CMK (cell line): ENCODE measurements around the gene PKNOX2.

Experiments
- DNase-seq: peaks from one replicate; pipeline ENCODE4 v3.0.0-alpha.2; 2010; ENCODE audit warnings: low read depth

The PKNOX2 gene

DNA sequence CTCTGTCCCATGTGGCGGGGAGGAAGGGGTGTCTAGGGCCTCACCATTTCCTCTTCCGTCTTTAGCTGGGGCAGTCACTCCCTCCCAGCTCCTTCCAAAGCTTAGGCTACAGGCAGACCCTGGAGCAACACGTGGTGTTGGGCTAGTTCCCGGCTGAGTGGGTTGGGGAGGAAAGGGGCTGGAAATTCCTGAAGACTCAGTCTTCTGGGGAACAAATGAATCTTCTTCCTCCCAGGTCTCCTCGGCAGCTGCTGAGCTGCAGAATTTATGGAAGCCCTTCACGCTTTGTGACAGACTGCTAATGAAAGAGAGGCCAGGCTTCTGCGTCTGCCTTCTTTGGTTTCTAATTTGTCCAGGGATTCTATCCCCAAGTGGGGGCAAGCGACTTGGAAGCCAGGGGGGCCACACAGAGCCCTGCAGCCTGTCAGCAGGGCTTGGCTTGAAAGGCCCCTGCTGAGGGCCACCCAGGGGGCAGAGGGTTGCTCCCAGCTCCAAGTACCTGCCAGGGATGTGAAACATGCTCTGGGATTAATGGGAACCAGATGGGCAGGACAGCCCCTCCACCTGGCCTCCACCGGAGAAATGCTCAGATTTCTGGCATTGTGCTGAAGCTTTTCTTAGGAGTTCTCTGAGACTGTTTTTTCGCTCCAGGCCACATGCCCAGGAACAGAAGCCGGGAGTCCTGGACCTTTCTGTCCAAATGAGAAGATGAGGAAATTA lies 123.1 kb downstream of the PKNOX2 start:
- DNase-seq = no peak

DNA sequence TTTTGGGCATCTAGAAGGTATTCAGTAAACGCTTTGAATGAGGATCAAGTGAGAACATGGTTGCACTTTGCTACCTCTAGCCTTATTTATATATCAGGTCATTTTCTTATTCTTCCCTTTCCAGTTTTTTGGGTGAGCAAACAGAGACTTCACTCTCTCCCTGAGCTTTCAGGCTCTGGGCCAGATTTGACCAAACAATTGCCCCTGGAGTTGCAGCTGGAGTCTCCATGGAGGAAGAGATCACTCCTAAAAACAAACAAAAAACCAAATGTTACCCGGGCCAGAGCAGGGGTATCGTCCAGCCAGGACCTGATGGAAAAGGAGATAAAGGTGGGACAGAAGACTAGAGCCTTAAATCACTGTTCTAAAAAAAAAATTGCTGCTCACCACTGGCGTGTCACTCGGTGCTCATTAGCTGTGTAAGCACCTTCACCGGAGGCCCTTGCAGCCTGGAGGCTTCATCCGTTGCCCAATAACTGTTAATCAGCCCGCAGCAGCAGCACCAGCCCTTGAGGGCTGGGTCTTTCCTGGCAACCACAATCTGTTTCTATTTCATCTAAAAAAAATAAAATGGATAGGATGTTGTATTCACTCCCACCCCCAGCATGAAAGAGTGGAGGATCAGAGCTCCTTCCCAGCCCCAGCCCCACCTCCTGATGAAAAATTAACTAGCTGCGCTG lies 125.0 kb downstream of the PKNOX2 start:
- no peak for DNase-seq

GRCh38 chr11:125290263-125290662 lies 125.7 kb downstream of the PKNOX2 start:
- DNase-seq = no peak

DNA sequence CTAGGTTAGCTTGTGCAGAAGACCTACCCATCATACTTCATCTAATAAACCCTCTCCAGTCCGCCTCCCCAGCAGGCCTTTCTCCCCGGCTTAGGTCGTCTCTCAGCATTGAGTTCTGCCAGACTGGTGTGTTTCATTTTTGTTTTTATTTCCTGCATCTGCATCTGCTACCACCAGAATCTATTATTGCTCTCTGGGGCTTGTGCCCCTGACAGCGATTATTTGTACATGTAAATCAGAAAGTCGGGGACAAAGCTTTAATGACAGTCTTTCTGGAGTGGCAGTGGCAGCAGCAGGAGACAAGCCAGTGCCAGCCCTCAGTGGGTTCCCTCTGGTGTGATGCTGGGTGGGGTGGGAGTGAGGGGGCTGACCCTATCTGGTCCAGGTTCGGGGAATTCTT lies 127.5 kb downstream of the PKNOX2 start:
- DNase-seq = no peak

- DNase-seq = no peak
These were observed 129.0 kb downstream of the PKNOX2 start for GRCh38 chr11:125293596-125293995.

GRCh38 chr11:125295931-125296330 lies 131.4 kb downstream of the PKNOX2 start:
- DNase-seq = no peak

- DNase-seq = no peak
These were observed 132.9 kb downstream of the PKNOX2 start for GRCh38 chr11:125297346-125297915.

DNA sequence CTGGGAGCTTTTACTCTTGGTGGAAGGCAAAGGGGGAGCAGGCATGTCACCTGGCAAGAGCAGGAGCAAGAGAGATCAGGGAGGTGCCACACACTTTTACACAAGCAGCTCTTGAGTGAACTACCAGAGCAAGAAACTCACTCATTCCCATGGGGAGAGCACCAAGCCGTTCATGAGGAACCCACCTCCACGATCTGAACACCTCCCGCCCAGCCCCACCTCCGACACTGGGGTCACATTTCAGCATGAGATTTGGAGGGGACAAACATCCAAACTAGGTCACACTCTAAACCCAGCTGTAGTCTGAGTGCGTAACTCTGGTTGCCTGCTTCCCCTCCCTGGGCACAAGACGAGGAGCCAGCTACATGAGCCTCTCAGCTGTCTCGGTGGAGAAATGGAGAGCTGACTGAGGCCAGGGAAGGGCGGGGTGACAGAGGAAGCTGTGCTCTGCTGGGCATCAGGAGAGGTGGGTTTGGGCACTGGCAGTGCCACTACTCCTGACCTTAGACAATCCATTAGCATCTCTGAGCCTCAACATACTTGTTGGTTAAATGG lies 134.6 kb downstream of the PKNOX2 start:
- DNase-seq = no peak

DNA sequence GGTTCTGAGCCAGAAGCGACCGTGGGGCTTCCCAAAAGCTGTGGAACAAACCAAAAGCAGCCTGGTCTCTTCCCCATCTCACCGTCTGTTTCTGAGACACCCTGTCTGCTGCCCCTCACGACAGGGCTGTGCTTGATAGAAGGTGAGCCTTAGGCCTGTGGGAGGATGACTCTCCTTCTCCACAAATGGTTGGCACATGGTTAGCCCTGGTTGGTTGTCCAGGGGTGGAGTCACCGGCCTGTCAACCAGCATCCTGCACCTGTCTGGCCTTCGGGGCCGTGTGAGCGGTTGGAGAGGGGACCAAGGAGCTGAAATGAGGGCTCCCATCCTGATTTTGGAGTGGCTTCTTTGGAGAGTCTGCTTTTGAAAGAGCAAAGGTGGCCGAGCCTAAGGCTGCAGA lies 135.3 kb downstream of the PKNOX2 start:
- no peak for DNase-seq

DNA sequence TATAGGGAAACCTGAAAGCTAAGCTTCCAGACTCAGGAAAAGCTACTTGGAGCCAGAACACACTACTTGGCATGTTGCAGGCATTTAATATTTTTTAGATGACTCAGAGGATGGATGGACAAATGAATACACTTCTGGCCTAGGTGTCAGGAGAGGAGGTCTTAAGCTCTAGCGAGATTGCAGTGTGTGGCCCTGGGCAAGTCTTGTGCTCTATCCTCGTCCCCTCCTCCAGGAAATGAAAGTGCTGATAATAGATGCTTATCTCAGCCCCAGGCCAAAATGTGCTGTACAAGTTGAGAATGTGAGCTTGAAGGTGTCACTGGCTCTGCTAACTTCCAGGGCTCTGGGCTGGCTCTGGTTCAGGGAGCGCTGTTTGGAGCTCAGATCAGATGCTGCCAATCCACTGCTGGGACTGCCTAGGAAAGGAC lies 136.3 kb downstream of the PKNOX2 start:
- DNase-seq = no peak

DNA sequence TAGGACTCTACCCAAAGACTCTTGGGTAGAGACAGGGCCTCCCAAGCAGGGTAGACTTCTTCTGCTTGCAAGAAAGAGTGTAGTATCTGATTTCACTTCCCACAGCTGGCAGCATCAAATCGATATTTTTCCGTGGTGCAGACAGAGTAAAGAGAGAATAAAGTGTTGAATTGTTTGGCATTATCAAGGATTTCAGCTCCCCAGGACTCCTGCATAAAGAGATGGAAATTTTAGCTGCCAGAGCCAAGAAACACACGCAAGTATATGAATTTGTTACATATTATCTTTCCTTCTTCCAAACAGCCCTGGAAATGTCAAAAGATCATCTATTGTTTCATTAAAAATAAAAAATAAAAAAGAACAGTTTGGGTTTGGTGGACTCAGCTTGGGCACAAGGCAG lies 136.8 kb downstream of the PKNOX2 start:
- no peak for DNase-seq

GRCh38 chr11:125303186-125303585 lies 138.6 kb downstream of the PKNOX2 start:
- no peak for DNase-seq

GRCh38 chr11:125303694-125304093 lies 139.1 kb downstream of the PKNOX2 start:
- no peak for DNase-seq

GRCh38 chr11:125304136-125304535 lies 139.6 kb downstream of the PKNOX2 start:
- no peak for DNase-seq

- DNase-seq = no peak
These were observed 140.3 kb downstream of the PKNOX2 start for GRCh38 chr11:125304876-125305275.

DNA sequence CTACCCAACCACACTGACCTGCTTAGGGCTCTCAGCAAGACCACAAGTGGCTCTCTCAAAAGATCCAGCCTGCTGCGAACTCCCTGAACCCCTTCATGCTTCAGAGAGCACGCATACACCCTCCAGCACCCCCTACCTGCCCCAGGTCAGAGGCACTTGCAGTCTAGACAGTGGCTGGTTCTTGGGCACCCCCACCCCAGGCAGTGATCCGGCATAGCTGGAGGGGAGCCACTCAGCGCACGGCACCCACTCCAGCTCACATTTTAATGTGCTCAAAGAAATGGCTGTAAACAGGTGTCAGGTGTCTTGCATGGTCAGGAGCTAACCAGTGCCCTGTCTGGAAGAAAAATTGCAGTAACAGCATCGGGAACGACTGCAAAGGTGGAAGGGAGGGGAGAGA lies 140.8 kb downstream of the PKNOX2 start:
- DNase-seq = no peak

GRCh38 chr11:125306476-125306875 lies 141.9 kb downstream of the PKNOX2 start:
- no peak for DNase-seq

DNA sequence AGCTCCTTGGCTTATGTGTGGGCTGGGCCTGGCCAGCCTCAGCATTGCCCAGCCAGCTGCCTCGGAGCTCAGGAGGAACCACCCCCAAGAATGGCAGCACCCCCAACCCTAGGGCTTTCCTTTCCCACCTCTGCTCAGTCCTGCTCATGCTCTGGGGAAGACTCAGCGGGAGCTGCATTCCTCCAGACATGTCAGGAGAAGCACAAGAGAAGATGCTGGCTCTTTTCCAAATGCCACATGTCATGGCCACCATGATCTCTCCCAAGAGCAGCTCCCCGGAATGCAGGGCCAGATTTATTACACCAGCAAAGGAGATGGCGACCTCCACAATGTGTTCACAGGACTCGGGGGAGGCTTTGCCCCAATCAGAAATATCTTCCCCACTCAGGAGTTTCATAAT lies 143.7 kb downstream of the PKNOX2 start:
- DNase-seq = no peak

DNA sequence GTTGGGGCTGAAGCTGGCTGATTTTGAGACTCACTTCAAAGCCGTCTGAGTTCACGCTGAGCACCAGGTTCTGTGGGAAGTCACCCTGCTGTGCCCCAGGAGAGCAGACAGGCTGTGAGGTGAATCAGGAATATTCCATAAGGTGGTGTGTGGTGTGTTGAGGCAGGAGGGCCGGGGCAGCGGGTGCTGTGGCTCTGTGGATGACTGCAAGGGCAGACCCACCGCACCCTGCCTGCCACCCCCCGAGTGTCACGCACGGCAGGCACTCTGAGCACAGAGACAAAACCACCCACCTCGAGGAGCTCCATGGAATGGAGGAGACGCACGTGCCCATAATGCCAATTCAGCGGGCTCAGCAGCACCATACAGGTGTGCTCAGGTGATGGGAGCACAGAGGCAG lies 147.8 kb downstream of the PKNOX2 start:
- DNase-seq = no peak

GRCh38 chr11:125312812-125313211 lies 148.3 kb downstream of the PKNOX2 start:
- no peak for DNase-seq

DNA sequence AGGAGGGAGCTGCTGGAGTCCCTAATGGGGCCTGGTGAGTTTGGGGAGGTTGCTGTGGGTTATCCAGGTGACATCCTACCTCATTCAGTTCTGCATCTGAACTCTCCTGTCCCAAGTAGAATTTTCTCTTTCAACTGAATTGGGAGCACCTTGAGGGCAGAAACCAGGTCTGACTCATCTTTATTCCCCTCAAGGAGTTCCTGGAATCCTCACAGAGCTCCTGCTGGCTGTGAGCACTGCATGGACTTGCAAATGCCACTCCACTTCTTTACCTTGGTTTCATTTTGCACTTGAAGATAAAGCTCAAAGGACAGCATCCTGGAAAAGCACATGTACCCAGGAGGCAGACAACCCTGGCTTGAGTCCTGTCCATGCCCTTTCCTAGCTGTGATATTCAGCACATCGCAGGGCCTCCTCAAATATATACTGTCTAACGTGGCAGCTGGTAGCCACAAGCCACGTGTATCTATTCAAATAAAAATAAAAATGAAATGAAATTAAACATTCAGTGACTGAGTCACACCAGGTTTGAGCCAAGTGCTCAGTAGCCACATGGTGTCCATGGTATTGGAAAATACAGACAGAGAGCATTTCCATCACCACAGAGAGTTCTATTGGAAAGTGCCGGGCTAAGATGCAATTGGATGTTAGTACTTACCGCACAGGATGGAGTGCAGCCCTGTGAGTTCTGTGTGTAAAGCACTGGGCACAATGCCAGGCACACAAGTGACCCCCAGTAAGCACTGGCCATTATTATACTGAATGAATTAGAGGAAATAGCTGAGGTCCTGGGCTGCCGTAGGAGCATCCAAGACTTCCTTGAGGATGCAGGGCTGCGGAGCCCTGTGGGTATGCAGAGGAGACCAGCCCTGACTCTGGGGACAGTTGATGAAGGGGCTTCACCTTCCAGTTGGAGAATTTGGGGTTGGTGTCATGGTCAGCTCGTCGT lies 149.0 kb downstream of the PKNOX2 start:
- DNase-seq = no peak
